ENCODE measurements around the gene PLCB1.

Gene PLCB1

GRCh38 chr20:8299921-8300320 lies 167.9 kb downstream of the PLCB1 start:
- H3K9ac ChIP-seq (ENCODE audit: low read depth, low read length, poor library complexity) = no peak overlapping the region
- H3K4me1 ChIP-seq (ENCODE audit: control insufficient read depth in 2 of 2, insufficient read depth in 1 of 2, low read depth in 1 of 2, low read length in 2 of 2) = peaks cover 8 to 9% of the 10 kb centered on the region in 2 donors
- no peak overlapping the region for H3K23ac ChIP-seq (ENCODE audit: low read depth, low read length, poor library complexity)
- H2AK5ac ChIP-seq (ENCODE audit: low read depth, low read length) = no peak overlapping the region
- DNase-seq (ENCODE audit: low spot score) = no peak
- H3K18ac ChIP-seq (ENCODE audit: low read length) = no peak overlapping the region
- H3K9me3 ChIP-seq (replicated peaks in 1 of 2; ENCODE audit: control insufficient read depth in 2 of 2, insufficient read depth in 1 of 2, low read depth in 1 of 2, low read length in 2 of 2) = no peaks in the 10 kb centered on the region
- no peak overlapping the region for H3K4me2 ChIP-seq (ENCODE audit: insufficient read depth, low read length, poor library complexity, severe bottlenecking)
- H2BK12ac ChIP-seq (ENCODE audit: low read length) = no peak overlapping the region
- no peak overlapping the region for H3K4ac ChIP-seq (ENCODE audit: low read length)
- H3K14ac ChIP-seq (ENCODE audit: low read length) = no peak overlapping the region
- no peaks in the 10 kb centered on the region for H3K27me3 ChIP-seq (ENCODE audit: control insufficient read depth in 3 of 3, insufficient read depth in 3 of 3, low read depth in 1 of 3, low read length in 3 of 3)
- H4K91ac ChIP-seq (ENCODE audit: low read depth, low read length, poor library complexity) = no peak overlapping the region
- H2AFZ ChIP-seq (ENCODE audit: low read length) = no peak overlapping the region
- no peaks in the 10 kb centered on the region for H3K36me3 ChIP-seq (replicated peaks in 1 of 2; ENCODE audit: control insufficient read depth in 2 of 2, insufficient read depth in 2 of 2, low read length in 2 of 2)
- H2BK15ac ChIP-seq (ENCODE audit: low read length) = no peak overlapping the region
- H3K4me3 ChIP-seq (ENCODE audit: low read length in 2 of 2) = no peak overlapping the region
- whole genome bisulfite sequencing, 2 donors (ENCODE audit: extremely low coverage in 2 of 2, insufficient read length in 2 of 2, insufficient replicate concordance in 1 of 2) = no CpG with 5 or more reads among the region's 4 CpGs
- no peak overlapping the region for H4K8ac ChIP-seq (ENCODE audit: low read depth, low read length)
- H3K27ac ChIP-seq (replicated peaks; ENCODE audit: low read length) = no peak overlapping the region
- H2BK5ac ChIP-seq (ENCODE audit: low read length) = no peak overlapping the region
- no peak overlapping the region for H2BK120ac ChIP-seq (ENCODE audit: low read depth, low read length)
- no peaks in the 10 kb centered on the region for H3K79me1 ChIP-seq (ENCODE audit: low read depth, low read length)

- no peak overlapping the region for H4K91ac ChIP-seq (ENCODE audit: low read depth, low read length, poor library complexity)
- H3K9ac ChIP-seq (ENCODE audit: low read depth, low read length, poor library complexity) = no peak overlapping the region
- H2BK12ac ChIP-seq (ENCODE audit: low read length) = no peak overlapping the region
- H4K8ac ChIP-seq (ENCODE audit: low read depth, low read length) = no peak overlapping the region
- H3K4me3 ChIP-seq (ENCODE audit: low read length in 2 of 2) = no peak overlapping the region
- H3K18ac ChIP-seq (ENCODE audit: low read length) = no peak overlapping the region
- H2BK5ac ChIP-seq (ENCODE audit: low read length) = no peak overlapping the region
- no peak overlapping the region for H3K4me2 ChIP-seq (ENCODE audit: insufficient read depth, low read length, poor library complexity, severe bottlenecking)
- H3K4ac ChIP-seq (ENCODE audit: low read length) = no peak overlapping the region
- no peaks in the 10 kb centered on the region for H3K36me3 ChIP-seq (replicated peaks in 1 of 2; ENCODE audit: control insufficient read depth in 2 of 2, insufficient read depth in 2 of 2, low read length in 2 of 2)
- no peaks in the 10 kb centered on the region for H3K9me3 ChIP-seq (replicated peaks in 1 of 2; ENCODE audit: control insufficient read depth in 2 of 2, insufficient read depth in 1 of 2, low read depth in 1 of 2, low read length in 2 of 2)
- no peaks in the 10 kb centered on the region for H3K79me1 ChIP-seq (ENCODE audit: low read depth, low read length)
- H3K27me3 ChIP-seq (ENCODE audit: control insufficient read depth in 3 of 3, insufficient read depth in 3 of 3, low read depth in 1 of 3, low read length in 3 of 3) = no peaks in the 10 kb centered on the region
- H3K14ac ChIP-seq (ENCODE audit: low read length) = no peak overlapping the region
- DNase-seq (ENCODE audit: low spot score) = no peak
- no peak overlapping the region for H2BK120ac ChIP-seq (ENCODE audit: low read depth, low read length)
- H2AFZ ChIP-seq (ENCODE audit: low read length) = no peak overlapping the region
- H3K4me1 ChIP-seq (ENCODE audit: control insufficient read depth in 2 of 2, insufficient read depth in 1 of 2, low read depth in 1 of 2, low read length in 2 of 2) = peaks cover 8 to 9% of the 10 kb centered on the region in 2 donors
- no peak overlapping the region for H3K23ac ChIP-seq (ENCODE audit: low read depth, low read length, poor library complexity)
- H2BK15ac ChIP-seq (ENCODE audit: low read length) = no peak overlapping the region
- no peak overlapping the region for H3K27ac ChIP-seq (replicated peaks; ENCODE audit: low read length)
- H2AK5ac ChIP-seq (ENCODE audit: low read depth, low read length) = no peak overlapping the region
- no CpG with 5 or more reads among the region's 4 CpGs for WGBS, 2 donors (ENCODE audit: extremely low coverage in 2 of 2, insufficient read length in 2 of 2, insufficient replicate concordance in 1 of 2)
These were observed 169.6 kb downstream of the PLCB1 start for GRCh38 chr20:8301655-8302054.

GRCh38 chr20:8303651-8304050 lies 171.6 kb downstream of the PLCB1 start:
- no peak for DNase-seq (ENCODE audit: low spot score)
- WGBS, 2 donors (ENCODE audit: extremely low coverage in 2 of 2, insufficient read length in 2 of 2, insufficient replicate concordance in 1 of 2) = no CpG with 5 or more reads among the region's 3 CpGs
- Histone ChIP-seq H3K4me3 (ENCODE audit: low read length in 2 of 2) (no peak overlapping the region), H3K4ac (ENCODE audit: low read length) (no peak overlapping the region), H3K36me3 (replicated peaks in 1 of 2; ENCODE audit: control insufficient read depth in 2 of 2, insufficient read depth in 2 of 2, low read length in 2 of 2) (no peaks in the 10 kb centered on the region), H2BK5ac (ENCODE audit: low read length) (no peak overlapping the region), H3K4me1 (ENCODE audit: control insufficient read depth in 2 of 2, insufficient read depth in 1 of 2, low read depth in 1 of 2, low read length in 2 of 2) (peaks cover 9% of the 10 kb centered on the region in 2 donors), H3K79me1 (ENCODE audit: low read depth, low read length) (no peaks in the 10 kb centered on the region), H3K23ac (ENCODE audit: low read depth, low read length, poor library complexity) (no peak overlapping the region), H2BK12ac (ENCODE audit: low read length) (no peak overlapping the region), H4K8ac (ENCODE audit: low read depth, low read length) (no peak overlapping the region), H2AK5ac (ENCODE audit: low read depth, low read length) (no peak overlapping the region), H2BK15ac (ENCODE audit: low read length) (no peak overlapping the region), H3K27me3 (ENCODE audit: control insufficient read depth in 3 of 3, insufficient read depth in 3 of 3, low read depth in 1 of 3, low read length in 3 of 3) (no peaks in the 10 kb centered on the region), H2AFZ (ENCODE audit: low read length) (no peak overlapping the region), H3K27ac (replicated peaks; ENCODE audit: low read length) (no peak overlapping the region), H4K91ac (ENCODE audit: low read depth, low read length, poor library complexity) (no peak overlapping the region), H3K18ac (ENCODE audit: low read length) (no peak overlapping the region), H3K9ac (ENCODE audit: low read depth, low read length, poor library complexity) (no peak overlapping the region), H3K14ac (ENCODE audit: low read length) (no peak overlapping the region), H2BK120ac (ENCODE audit: low read depth, low read length) (no peak overlapping the region), H3K9me3 (replicated peaks in 1 of 2; ENCODE audit: control insufficient read depth in 2 of 2, insufficient read depth in 1 of 2, low read depth in 1 of 2, low read length in 2 of 2) (no peaks in the 10 kb centered on the region), H3K4me2 (ENCODE audit: insufficient read depth, low read length, poor library complexity, severe bottlenecking) (no peak overlapping the region)

- Histone ChIP-seq H2BK12ac (ENCODE audit: low read length) (no peak overlapping the region), H3K4me1 (ENCODE audit: control insufficient read depth in 2 of 2, insufficient read depth in 1 of 2, low read depth in 1 of 2, low read length in 2 of 2) (peaks cover 9 to 14% of the 10 kb centered on the region in 2 donors), H3K9me3 (replicated peaks in 1 of 2; ENCODE audit: control insufficient read depth in 2 of 2, insufficient read depth in 1 of 2, low read depth in 1 of 2, low read length in 2 of 2) (no peaks in the 10 kb centered on the region), H3K27me3 (ENCODE audit: control insufficient read depth in 3 of 3, insufficient read depth in 3 of 3, low read depth in 1 of 3, low read length in 3 of 3) (no peaks in the 10 kb centered on the region), H3K79me1 (ENCODE audit: low read depth, low read length) (no peaks in the 10 kb centered on the region), H4K91ac (ENCODE audit: low read depth, low read length, poor library complexity) (no peak overlapping the region), H3K27ac (replicated peaks; ENCODE audit: low read length) (no peak overlapping the region), H2AFZ (ENCODE audit: low read length) (no peak overlapping the region), H3K4me3 (ENCODE audit: low read length in 2 of 2) (no peak overlapping the region), H3K23ac (ENCODE audit: low read depth, low read length, poor library complexity) (no peak overlapping the region), H3K4ac (ENCODE audit: low read length) (no peak overlapping the region), H3K14ac (ENCODE audit: low read length) (no peak overlapping the region), H3K4me2 (ENCODE audit: insufficient read depth, low read length, poor library complexity, severe bottlenecking) (no peak overlapping the region), H3K9ac (ENCODE audit: low read depth, low read length, poor library complexity) (no peak overlapping the region), H2BK15ac (ENCODE audit: low read length) (no peak overlapping the region), H2BK5ac (ENCODE audit: low read length) (no peak overlapping the region), H3K18ac (ENCODE audit: low read length) (no peak overlapping the region), H3K36me3 (replicated peaks in 1 of 2; ENCODE audit: control insufficient read depth in 2 of 2, insufficient read depth in 2 of 2, low read length in 2 of 2) (no peaks in the 10 kb centered on the region), H2AK5ac (ENCODE audit: low read depth, low read length) (no peak overlapping the region), H4K8ac (ENCODE audit: low read depth, low read length) (no peak overlapping the region), H2BK120ac (ENCODE audit: low read depth, low read length) (no peak overlapping the region)
- no peak for DNase-seq (ENCODE audit: low spot score)
- no CpG with 5 or more reads among the region's 1 CpG for WGBS, 2 donors (ENCODE audit: extremely low coverage in 2 of 2, insufficient read length in 2 of 2, insufficient replicate concordance in 1 of 2)
These were observed 172.2 kb downstream of the PLCB1 start for GRCh38 chr20:8304124-8304816.

Measured in neuronal stem cell (in vitro differentiated cells).